CD4-positive, alpha-beta T cell treated with Interleukin-6 at 100 ng/mL for 8 hours (primary cell): ENCODE data around the gene DSCAM.

ENCODE experiments used
- DNase-seq: peaks from one replicate; pipeline ENCODE4 v3.0.0-alpha.2; 2020; ENCODE audit warnings: mixed read lengths, low spot score

DSCAM gene

GRCh38 chr21:40704141-40704540 lies 142.8 kb downstream of the DSCAM start:
- no peak for DNase-seq

- DNase-seq = no peak
Observed at GRCh38 chr21:40699366-40699765, 147.6 kb downstream of the DSCAM start.

- no peak for DNase-seq
Observed at GRCh38 chr21:40696246-40696645, 150.7 kb downstream of the DSCAM start.

GRCh38 chr21:40689840-40690360 lies 157.1 kb downstream of the DSCAM start:
- no peak for DNase-seq

- DNase-seq = no peak
Observed at GRCh38 chr21:40689217-40689616, 157.7 kb downstream of the DSCAM start.

GRCh38 chr21:40688106-40688864 lies 158.7 kb downstream of the DSCAM start:
- DNase-seq = no peak

GRCh38 chr21:40687625-40688024 lies 159.3 kb downstream of the DSCAM start:
- no peak for DNase-seq

- DNase-seq = no peak
Observed at GRCh38 chr21:40686526-40686925, 160.4 kb downstream of the DSCAM start.

GRCh38 chr21:40685141-40685540 lies 161.8 kb downstream of the DSCAM start:
- no peak for DNase-seq

- DNase-seq = no peak
Observed at GRCh38 chr21:40684726-40685125, 162.2 kb downstream of the DSCAM start.

- no peak for DNase-seq
Observed at GRCh38 chr21:40683349-40683748, 163.6 kb downstream of the DSCAM start.

- no peak for DNase-seq
Observed at GRCh38 chr21:40681164-40681859, 165.6 kb downstream of the DSCAM start.

GRCh38 chr21:40680311-40680710 lies 166.6 kb downstream of the DSCAM start:
- DNase-seq = no peak

- no peak for DNase-seq
Observed at GRCh38 chr21:40678681-40679284, 168.2 kb downstream of the DSCAM start.

GRCh38 chr21:40675017-40675416 lies 171.9 kb downstream of the DSCAM start:
- DNase-seq = no peak

- no peak for DNase-seq
Observed at GRCh38 chr21:40672602-40673001, 174.4 kb downstream of the DSCAM start.

- DNase-seq = no peak
Observed at GRCh38 chr21:40671716-40672115, 175.2 kb downstream of the DSCAM start.

- no peak for DNase-seq
Observed at GRCh38 chr21:40668555-40669275, 178.2 kb downstream of the DSCAM start.

- DNase-seq = no peak
Observed at GRCh38 chr21:40667967-40668366, 179.0 kb downstream of the DSCAM start.

- no peak for DNase-seq
Observed at GRCh38 chr21:40662889-40663288, 184.1 kb downstream of the DSCAM start.

- DNase-seq = no peak
Observed at GRCh38 chr21:40660461-40660860, 186.5 kb downstream of the DSCAM start.

- DNase-seq = no peak
Observed at GRCh38 chr21:40658311-40658710, 188.6 kb downstream of the DSCAM start.
